D721Med (cell line): ENCODE data around the gene EVC.

ENCODE experiments used
- DNase-seq: peaks from one replicate; pipeline ENCODE4 v3.0.0; 2011; ENCODE audit warnings: low spot score; ENCODE audit not compliant: insufficient read length
- FAIRE-seq: peaks from 2 replicates; lab custom pipeline; 2011; peaks lifted over from hg19 to GRCh38; lab: Jason Lieb, UNC
- CTCF ChIP-seq: IDR thresholded peaks from 2 replicates; pipeline ENCODE4 v1.5.1; 2012; ENCODE audit warnings: mild to moderate bottlenecking, control low read depth; ENCODE audit not compliant: insufficient read depth; ENCODE audit errors: missing control alignments

Gene EVC

DNA sequence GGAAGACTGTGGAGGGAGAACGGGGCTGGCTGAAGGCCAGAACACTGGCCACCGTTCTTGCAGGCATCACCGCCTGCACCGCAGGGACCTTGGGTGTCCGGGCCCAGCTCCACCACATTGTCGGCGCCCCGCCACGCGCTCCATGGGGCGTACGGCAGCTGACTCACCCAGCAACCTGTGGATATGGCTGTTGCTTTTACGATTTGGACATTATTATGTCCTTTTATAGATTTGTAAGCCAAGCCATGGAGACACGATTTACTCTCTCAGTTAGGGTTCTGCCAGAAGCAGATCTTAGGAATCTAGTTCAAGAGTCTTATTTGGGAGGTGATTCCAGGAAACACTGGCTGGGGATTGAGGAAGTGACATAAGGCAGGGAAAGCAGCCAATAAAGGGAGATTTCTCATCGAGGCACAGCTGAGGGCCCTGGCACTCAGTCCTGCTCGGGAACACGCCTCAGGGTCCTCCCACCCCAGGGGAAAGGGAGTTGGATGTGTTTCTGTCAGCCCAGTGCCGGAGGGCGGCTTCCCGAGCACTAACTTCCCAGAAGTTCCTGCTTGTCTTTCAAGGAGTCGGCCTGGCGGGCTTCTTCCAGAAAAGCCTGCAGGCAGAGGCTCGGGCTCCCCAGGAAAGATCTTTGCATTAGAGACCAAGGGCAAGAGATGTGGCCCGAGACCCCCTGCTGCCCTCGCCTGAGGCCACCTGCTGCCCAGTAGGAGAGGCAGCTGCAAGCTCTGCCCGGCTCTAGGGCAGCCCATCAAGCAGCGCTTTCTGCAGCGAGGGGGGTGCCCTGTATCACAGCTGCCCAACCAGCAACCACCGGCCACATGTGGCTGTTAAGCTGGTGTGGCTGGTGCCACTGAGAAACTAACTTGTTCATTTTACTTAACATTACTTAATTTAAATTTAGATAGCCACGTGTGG is 129.0 kb downstream of the EVC start:
- DNase-seq, result no peak
- FAIRE-seq, result no peak
- no peak for TF ChIP-seq CTCF

- TF ChIP-seq CTCF, result no peak
- DNase-seq (no peak), FAIRE-seq (no peak)
These were observed 131.5 kb downstream of the EVC start for GRCh38 chr4:5842456-5842855.

- no peak for TF ChIP-seq CTCF
- FAIRE-seq (no peak), DNase-seq (no peak)
These were observed 132.9 kb downstream of the EVC start for GRCh38 chr4:5843573-5844530.

- no peak for FAIRE-seq
These were observed 134.3 kb downstream of the EVC start for GRCh38 chr4:5845035-5845905.

GRCh38 chr4:5851637-5852301 is 140.8 kb downstream of the EVC start:
- FAIRE-seq, result no peak
- TF ChIP-seq CTCF, result no peak
- no peak for DNase-seq

More at GRCh38 chr4:5845035-5845905, 134.3 kb downstream of the EVC start:
- no peak for DNase-seq
- no peak for TF ChIP-seq CTCF
